Measurements from ENCODE around the gene SPP1.
A peak's percentile ranks its signal among the peaks of the same experiment; 100 is the strongest.

The SPP1 gene

DNA sequence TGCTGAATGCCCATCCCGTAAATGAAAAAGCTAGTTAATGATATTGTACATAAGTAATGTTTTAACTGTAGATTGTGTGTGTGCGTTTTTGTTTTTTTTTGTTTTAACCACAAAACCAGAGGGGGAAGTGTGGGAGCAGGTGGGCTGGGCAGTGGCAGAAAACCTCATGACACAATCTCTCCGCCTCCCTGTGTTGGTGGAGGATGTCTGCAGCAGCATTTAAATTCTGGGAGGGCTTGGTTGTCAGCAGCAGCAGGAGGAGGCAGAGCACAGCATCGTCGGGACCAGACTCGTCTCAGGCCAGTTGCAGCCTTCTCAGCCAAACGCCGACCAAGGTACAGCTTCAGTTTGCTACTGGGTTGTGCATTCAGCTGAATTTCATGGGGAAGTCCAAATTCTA lies at the start of gene SPP1:
TSS of gene SPP1 (plus strand) at position 249 of the 400 bp plus-strand sequence. CDS start 1,182 bp downstream, outside the sequence.
- no peak within 1 kb of the TSS for H3K4me3 ChIP-seq (IDR thresholded peaks at IDR 0.05; ENCODE audit: insufficient read depth, low read depth, low read length)
- no peaks in the 10 kb centered on the region for H4K20me1 ChIP-seq (ENCODE audit: insufficient read depth)
- H3K27ac ChIP-seq: no peak within 1 kb of the TSS
- peaks cover 10% of the 10 kb centered on the region for H3K4me1 ChIP-seq (ENCODE audit: low read depth, poor library complexity, severe bottlenecking)
- H3K9ac ChIP-seq: no peak within 1 kb of the TSS
- H3K79me2 ChIP-seq (ENCODE audit: insufficient read depth, low read depth): no peaks in the 10 kb centered on the region
- TF ChIP-seq, protein P1, sequence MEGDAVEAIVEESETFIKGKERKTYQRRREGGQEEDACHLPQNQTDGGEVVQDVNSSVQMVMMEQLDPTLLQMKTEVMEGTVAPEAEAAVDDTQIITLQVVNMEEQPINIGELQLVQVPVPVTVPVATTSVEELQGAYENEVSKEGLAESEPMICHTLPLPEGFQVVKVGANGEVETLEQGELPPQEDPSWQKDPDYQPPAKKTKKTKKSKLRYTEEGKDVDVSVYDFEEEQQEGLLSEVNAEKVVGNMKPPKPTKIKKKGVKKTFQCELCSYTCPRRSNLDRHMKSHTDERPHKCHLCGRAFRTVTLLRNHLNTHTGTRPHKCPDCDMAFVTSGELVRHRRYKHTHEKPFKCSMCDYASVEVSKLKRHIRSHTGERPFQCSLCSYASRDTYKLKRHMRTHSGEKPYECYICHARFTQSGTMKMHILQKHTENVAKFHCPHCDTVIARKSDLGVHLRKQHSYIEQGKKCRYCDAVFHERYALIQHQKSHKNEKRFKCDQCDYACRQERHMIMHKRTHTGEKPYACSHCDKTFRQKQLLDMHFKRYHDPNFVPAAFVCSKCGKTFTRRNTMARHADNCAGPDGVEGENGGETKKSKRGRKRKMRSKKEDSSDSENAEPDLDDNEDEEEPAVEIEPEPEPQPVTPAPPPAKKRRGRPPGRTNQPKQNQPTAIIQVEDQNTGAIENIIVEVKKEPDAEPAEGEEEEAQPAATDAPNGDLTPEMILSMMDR (conservative IDR thresholded peaks at IDR 0.05; ENCODE audit: low read depth, low read length): no peak
- 0 out of 2 replicates have a peak within 1 kb of the TSS, but pooled peaks have one; percentile 1 for H2AFZ ChIP-seq (ENCODE audit: low read depth)
- 0 out of 2 replicates have a peak within 1 kb of the TSS, but pooled peaks have one; percentile 10 for H3K4me2 ChIP-seq
- H3K27me3 ChIP-seq (ENCODE audit: insufficient read depth, low read depth): no peaks in the 10 kb centered on the region
- no peaks in the 10 kb centered on the region for H3K36me3 ChIP-seq (ENCODE audit: insufficient read depth)

DNA sequence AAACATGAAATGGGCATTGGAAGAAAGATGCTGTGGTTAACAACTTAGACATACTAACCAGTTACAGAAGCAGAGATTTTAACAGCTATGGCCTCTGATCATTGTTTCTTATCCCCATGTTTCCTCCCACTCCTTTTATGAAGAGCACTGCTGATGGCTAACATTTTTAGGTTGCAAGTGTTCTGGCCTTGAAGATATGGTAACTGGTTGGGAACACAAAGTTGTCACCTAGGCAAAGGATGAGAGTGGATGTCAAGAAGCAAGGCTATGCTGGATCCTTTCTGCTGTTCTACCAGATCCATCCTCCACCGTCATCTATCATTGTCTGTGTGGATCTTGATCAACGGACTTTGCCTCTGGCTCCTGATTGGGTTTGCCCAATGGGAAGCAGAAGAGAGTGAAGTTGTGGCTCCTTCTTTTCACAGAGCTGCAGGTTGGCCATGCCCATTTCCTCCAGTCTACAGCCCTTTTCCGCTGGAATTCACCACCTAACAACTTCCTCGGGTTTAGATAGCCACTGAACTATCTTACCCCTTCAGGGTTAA lies 48.9 kb upstream of the SPP1 start:
- Histone ChIP-seq H4K20me1 (ENCODE audit: insufficient read depth) (no peaks in the 10 kb centered on the region), H3K4me3 (IDR thresholded peaks at IDR 0.05; ENCODE audit: insufficient read depth, low read depth, low read length) (no peak overlapping the region), H3K79me2 (ENCODE audit: insufficient read depth, low read depth) (no peaks in the 10 kb centered on the region), H3K27ac (no peak overlapping the region), H3K4me1 (ENCODE audit: low read depth, poor library complexity, severe bottlenecking) (no peaks in the 10 kb centered on the region), H3K9ac (no peak overlapping the region), H3K27me3 (ENCODE audit: insufficient read depth, low read depth) (no peaks in the 10 kb centered on the region), H3K36me3 (ENCODE audit: insufficient read depth) (no peaks in the 10 kb centered on the region), H2AFZ (ENCODE audit: low read depth) (no peak overlapping the region), H3K4me2 (no peak overlapping the region)
- TF ChIP-seq, protein P1 (conservative IDR thresholded peaks at IDR 0.05; ENCODE audit: low read depth, low read length): no peak

DNA sequence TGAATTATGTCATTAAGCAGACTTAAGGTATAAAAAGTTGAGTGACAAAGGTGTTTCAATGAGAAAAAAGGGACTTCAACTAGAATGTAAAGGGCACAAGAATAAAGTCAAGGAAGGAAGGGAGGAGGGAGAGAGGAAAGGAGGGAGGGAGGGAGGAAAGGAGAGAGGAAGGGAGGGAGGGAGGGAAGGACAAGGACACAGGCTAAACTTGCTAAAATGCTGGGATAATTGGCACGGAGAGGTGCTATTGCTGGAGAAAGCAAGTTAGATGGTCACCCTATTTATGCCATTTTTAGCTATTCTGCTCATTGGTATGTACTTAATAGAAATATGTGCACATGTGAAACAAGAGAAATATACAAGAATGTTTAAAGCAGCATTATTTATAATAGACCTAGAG lies 44.9 kb upstream of the SPP1 start:
- TF ChIP-seq, protein P1 (conservative IDR thresholded peaks at IDR 0.05; ENCODE audit: low read depth, low read length): no peak
- no peak overlapping the region for H3K27ac ChIP-seq

GRCh38 chr4:87931932-87932331 lies 43.6 kb upstream of the SPP1 start:
- no peak overlapping the region for H2AFZ ChIP-seq (ENCODE audit: low read depth)
- no peak overlapping the region for H3K4me3 ChIP-seq (IDR thresholded peaks at IDR 0.05; ENCODE audit: insufficient read depth, low read depth, low read length)
- TF ChIP-seq, protein P1 (conservative IDR thresholded peaks at IDR 0.05; ENCODE audit: low read depth, low read length): no peak
- H3K9ac ChIP-seq: no peak overlapping the region
- no peaks in the 10 kb centered on the region for H3K4me1 ChIP-seq (ENCODE audit: low read depth, poor library complexity, severe bottlenecking)
- no peaks in the 10 kb centered on the region for H3K27me3 ChIP-seq (ENCODE audit: insufficient read depth, low read depth)
- no peak overlapping the region for H3K27ac ChIP-seq
- no peak overlapping the region for H3K4me2 ChIP-seq
- no peaks in the 10 kb centered on the region for H4K20me1 ChIP-seq (ENCODE audit: insufficient read depth)
- H3K36me3 ChIP-seq (ENCODE audit: insufficient read depth): no peaks in the 10 kb centered on the region
- no peaks in the 10 kb centered on the region for H3K79me2 ChIP-seq (ENCODE audit: insufficient read depth, low read depth)

More for the DNA sequence above, 44.9 kb upstream of the SPP1 start:
- Histone ChIP-seq H3K4me3 (IDR thresholded peaks at IDR 0.05; ENCODE audit: insufficient read depth, low read depth, low read length) (no peak overlapping the region), H3K27me3 (ENCODE audit: insufficient read depth, low read depth) (no peaks in the 10 kb centered on the region), H4K20me1 (ENCODE audit: insufficient read depth) (no peaks in the 10 kb centered on the region), H3K4me2 (no peak overlapping the region), H2AFZ (ENCODE audit: low read depth) (no peak overlapping the region), H3K79me2 (ENCODE audit: insufficient read depth, low read depth) (no peaks in the 10 kb centered on the region), H3K9ac (no peak overlapping the region), H3K4me1 (ENCODE audit: low read depth, poor library complexity, severe bottlenecking) (no peaks in the 10 kb centered on the region), H3K36me3 (ENCODE audit: insufficient read depth) (no peaks in the 10 kb centered on the region)
